GM21526 (cell line): ENCODE data around the gene SFI1.
A peak's percentile ranks its signal among the peaks of the same experiment; 100 is the strongest.
"Not testable (repeated sequence)": the region's sequence is repeated elsewhere in the genome, so short reads cannot be mapped to it uniquely, and the experiment has no call there.

Source experiments
- ATAC-seq: cut with Tn5 transposase; IDR thresholded peaks from one replicate; pipeline ENCODE4 v1.9.1; 2021; ENCODE audit warnings: moderate library complexity; ENCODE audit not compliant: unreplicated experiment, low FRiP score

The SFI1 gene

GRCh38 chr22:31491218-31491962 is 4.9 kb upstream of the SFI1 start:
- no peak for ATAC-seq

GRCh38 chr22:31492151-31492550 is 4.2 kb upstream of the SFI1 start:
- no peak for ATAC-seq

- not testable (repeated sequence) for ATAC-seq
Observed at GRCh38 chr22:31493355-31493754, 3.0 kb upstream of the SFI1 start.

- no peak for ATAC-seq
Observed at GRCh38 chr22:31495343-31495742, 993 bp upstream of the SFI1 start.

- peak; percentile 15 for ATAC-seq
Observed at GRCh38 chr22:31496735-31497146, 405 bp downstream of the SFI1 start.

- ATAC-seq: no peak
Observed at GRCh38 chr22:31497148-31497938, 1.0 kb downstream of the SFI1 start.

- ATAC-seq: no peak
Observed at GRCh38 chr22:31501738-31502137, 5.4 kb downstream of the SFI1 start.

- no peak for ATAC-seq
Observed at GRCh38 chr22:31503211-31503964, 7.1 kb downstream of the SFI1 start.

GRCh38 chr22:31504282-31504681 is 7.9 kb downstream of the SFI1 start:
- no peak for ATAC-seq

- ATAC-seq: not testable (repeated sequence)
Observed at GRCh38 chr22:31507517-31507916, 11.2 kb downstream of the SFI1 start.

GRCh38 chr22:31508536-31508935 is 12.2 kb downstream of the SFI1 start:
- ATAC-seq: no peak

- no peak for ATAC-seq
Observed at GRCh38 chr22:31509061-31509762, 12.9 kb downstream of the SFI1 start.

GRCh38 chr22:31520051-31520450 is 23.7 kb downstream of the SFI1 start:
- no peak for ATAC-seq

GRCh38 chr22:31524132-31524531 is 27.8 kb downstream of the SFI1 start:
- ATAC-seq: not testable (repeated sequence)

GRCh38 chr22:31526270-31526669 is 29.9 kb downstream of the SFI1 start:
- ATAC-seq: no peak

GRCh38 chr22:31530823-31531195 is 34.5 kb downstream of the SFI1 start:
- ATAC-seq: no peak

GRCh38 chr22:31532060-31532459 is 35.7 kb downstream of the SFI1 start:
- no peak for ATAC-seq

- ATAC-seq: no peak
Observed at GRCh38 chr22:31533374-31533773, 37.0 kb downstream of the SFI1 start.

GRCh38 chr22:31537019-31537535 is 40.7 kb downstream of the SFI1 start:
- ATAC-seq: no peak

- ATAC-seq: no peak
Observed at GRCh38 chr22:31538815-31539214, 42.5 kb downstream of the SFI1 start.
